HG02852 (cell line): ENCODE data around the gene APC2.
A peak's percentile ranks its signal among the peaks of the same experiment; 100 is the strongest.
"Not testable (repeated sequence)": the region's sequence is repeated elsewhere in the genome, so short reads cannot be mapped to it uniquely, and the experiment has no call there.

Experiments used
- ATAC-seq: cut with Tn5 transposase; IDR thresholded peaks from one replicate; pipeline ENCODE4 v1.9.1; 2021; ENCODE audit warnings: mild to moderate bottlenecking, moderate library complexity; ENCODE audit not compliant: unreplicated experiment

The APC2 gene

GRCh38 chr19:1474011-1474764 lies 24.3 kb downstream of the APC2 start:
- ATAC-seq = no peak

- ATAC-seq = no peak
Measured at GRCh38 chr19:1474765-1475351, 24.9 kb downstream of the APC2 start.

GRCh38 chr19:1475751-1476437 lies 26.0 kb downstream of the APC2 start:
- no peak for ATAC-seq

- ATAC-seq = not testable (repeated sequence)
Measured at GRCh38 chr19:1477056-1477455, 27.1 kb downstream of the APC2 start.

- peak; percentile 81 for ATAC-seq
Measured at GRCh38 chr19:1478934-1479707, 29.2 kb downstream of the APC2 start, which contains the start of gene C19orf25. Gene C19orf25 (minus strand): TSS chr19:1479215. CDS start chr19:1478903, 312 bp downstream.

- ATAC-seq = no peak
Measured at GRCh38 chr19:1481224-1481892, 31.4 kb downstream of the APC2 start.

- no peak for ATAC-seq
Measured at GRCh38 chr19:1481893-1482360, 32.0 kb downstream of the APC2 start.

GRCh38 chr19:1482361-1483130 lies 32.6 kb downstream of the APC2 start:
- ATAC-seq = no peak

GRCh38 chr19:1483131-1483978 lies 33.4 kb downstream of the APC2 start:
- ATAC-seq = no peak

GRCh38 chr19:1483979-1484428 lies 34.1 kb downstream of the APC2 start:
- ATAC-seq = no peak

GRCh38 chr19:1486720-1487575 lies 37.0 kb downstream of the APC2 start:
- ATAC-seq = no peak

GRCh38 chr19:1487576-1488281 lies 37.8 kb downstream of the APC2 start:
- no peak for ATAC-seq

GRCh38 chr19:1488282-1488601 lies 38.3 kb downstream of the APC2 start:
- ATAC-seq = no peak

GRCh38 chr19:1489463-1490310 lies 39.8 kb downstream of the APC2 start:
- ATAC-seq = no peak

GRCh38 chr19:1490311-1491113 lies 40.6 kb downstream of the APC2 start, which contains the start of gene PCSK4:
Gene PCSK4 (minus strand): TSS chr19:1490350. CDS start chr19:1490346, 4 bp downstream.
- ATAC-seq = peak; percentile 82
